ENCODE measurements around the gene ANAPC15.
"Not testable (repeated sequence)": the region's sequence is repeated elsewhere in the genome, so short reads cannot be mapped to it uniquely, and the experiment has no call there.

Gene ANAPC15

DNA sequence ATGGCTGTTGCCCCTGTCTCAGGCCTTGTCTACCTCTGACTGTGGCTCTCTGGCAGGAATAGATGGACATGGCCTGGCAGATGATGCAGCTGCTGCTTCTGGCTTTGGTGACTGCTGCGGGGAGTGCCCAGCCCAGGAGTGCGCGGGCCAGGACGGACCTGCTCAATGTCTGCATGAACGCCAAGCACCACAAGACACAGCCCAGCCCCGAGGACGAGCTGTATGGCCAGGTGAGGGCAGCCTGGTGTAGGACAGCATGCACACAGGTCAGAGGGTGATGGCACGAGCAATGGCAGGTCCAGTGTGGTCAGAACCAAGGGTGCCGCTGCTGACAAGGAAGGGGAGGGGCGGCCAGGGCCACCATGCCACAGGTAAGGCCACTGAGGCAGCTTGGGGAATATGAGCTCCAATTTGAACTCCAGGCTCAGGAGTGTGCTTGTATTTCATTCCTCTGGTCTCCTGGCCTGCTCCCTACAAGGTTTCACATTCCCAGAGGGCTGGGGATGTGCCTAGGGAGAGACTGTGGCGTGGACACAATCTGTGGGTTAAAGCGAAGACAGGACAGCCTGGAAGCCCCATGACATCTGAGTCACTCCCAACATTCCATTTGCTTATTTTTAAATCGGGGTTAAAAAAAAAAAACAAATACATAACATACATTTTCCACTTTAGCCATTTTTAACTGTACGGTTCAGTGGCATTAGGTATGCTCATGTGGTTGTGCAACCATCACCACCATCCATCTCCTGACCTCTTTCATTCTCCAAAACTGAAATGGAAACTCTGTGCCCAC, 23.6 kb upstream of the ANAPC15 start:
- Histone ChIP-seq H3K9ac (ENCODE audit: low read length) (no peak overlapping the region), H3K27me3 (ENCODE audit: insufficient read depth, low read length, poor library complexity) (no peaks in the 10 kb centered on the region), H3K56ac (ENCODE audit: low read length) (no peak overlapping the region), H2BK120ac (ENCODE audit: low read depth, low read length) (no peak overlapping the region), H2BK5ac (ENCODE audit: low read length) (no peak overlapping the region), H2BK15ac (replicated peaks; ENCODE audit: low read depth) (no peak overlapping the region), H3K79me1 (ENCODE audit: low read length) (no peaks in the 10 kb centered on the region), H3K4me2 (ENCODE audit: low read length) (no peak overlapping the region), H3K4me3 (ENCODE audit: low read length) (no peak overlapping the region), H4K8ac (ENCODE audit: low read depth, low read length) (no peak overlapping the region), H3K23ac (ENCODE audit: low read length) (no peak overlapping the region), H3K18ac (ENCODE audit: low read length) (no peak overlapping the region), H3K36me3 (ENCODE audit: control insufficient read depth, insufficient read depth, low read length) (no peaks in the 10 kb centered on the region), H3K4ac (ENCODE audit: low read depth, low read length) (no peak overlapping the region), H3K4me1 (ENCODE audit: control insufficient read depth, low read depth, low read length) (no peaks in the 10 kb centered on the region), H2AK5ac (ENCODE audit: low read length) (no peak overlapping the region), H4K5ac (ENCODE audit: low read length) (no peak overlapping the region), H3K27ac (ENCODE audit: low read depth, low read length) (no peak overlapping the region), H3K79me2 (ENCODE audit: control insufficient read depth, insufficient read depth, low read length) (no peaks in the 10 kb centered on the region)
- WGBS (ENCODE audit: extremely low coverage, insufficient coverage, low lambda C conversion rate) = no CpG with 5 or more reads among the region's 14 CpGs
- DNase-seq = no peak

DNA sequence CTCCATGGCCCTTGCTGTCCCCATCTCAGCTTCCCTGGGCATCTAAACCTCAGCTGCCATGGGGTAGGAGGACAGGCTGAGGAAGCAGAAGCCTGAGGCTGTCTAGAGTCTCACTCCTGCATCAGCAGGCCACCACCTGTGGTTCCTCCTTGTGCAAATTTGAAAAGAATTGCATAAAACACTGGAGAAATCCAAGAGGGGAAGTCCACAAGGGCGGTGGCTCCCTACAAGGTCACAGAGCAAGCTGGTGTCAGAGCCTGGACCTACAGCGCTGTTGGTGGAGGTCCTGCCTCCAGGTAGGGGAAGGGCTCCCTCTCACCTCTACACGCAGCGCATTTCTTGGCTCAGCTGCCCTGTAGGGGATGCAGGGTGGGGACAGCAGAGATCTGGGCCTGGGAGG, 23.0 kb upstream of the ANAPC15 start, which contains the start of gene FOLR3:
TSS of gene FOLR3 (plus strand) at position 253 of the 400 bp plus-strand sequence. CDS start 228 bp downstream, outside the sequence.
- H3K4me1 ChIP-seq (ENCODE audit: control insufficient read depth, low read depth, low read length); H3K79me1 ChIP-seq (ENCODE audit: low read length); H3K27ac ChIP-seq (ENCODE audit: low read depth, low read length); H3K56ac ChIP-seq (ENCODE audit: low read length); H2AK5ac ChIP-seq (ENCODE audit: low read length); H3K9ac ChIP-seq (ENCODE audit: low read length); H3K4me2 ChIP-seq (ENCODE audit: low read length); H3K4me3 ChIP-seq (ENCODE audit: low read length); H3K79me2 ChIP-seq (ENCODE audit: control insufficient read depth, insufficient read depth, low read length); H3K4ac ChIP-seq (ENCODE audit: low read depth, low read length); H3K23ac ChIP-seq (ENCODE audit: low read length); H3K27me3 ChIP-seq (ENCODE audit: insufficient read depth, low read length, poor library complexity); DNase-seq; H2BK120ac ChIP-seq (ENCODE audit: low read depth, low read length); H2BK5ac ChIP-seq (ENCODE audit: low read length); H3K18ac ChIP-seq (ENCODE audit: low read length); H2BK15ac ChIP-seq (replicated peaks; ENCODE audit: low read depth); H3K36me3 ChIP-seq (ENCODE audit: control insufficient read depth, insufficient read depth, low read length); H4K8ac ChIP-seq (ENCODE audit: low read depth, low read length); H4K5ac ChIP-seq (ENCODE audit: low read length): not testable (repeated sequence)
- no CpG with 5 or more reads among the region's 4 CpGs for WGBS (ENCODE audit: extremely low coverage, insufficient coverage, low lambda C conversion rate)

GRCh38 chr11:72132646-72133045, 20.2 kb upstream of the ANAPC15 start:
- no peak overlapping the region for H3K4ac ChIP-seq (ENCODE audit: low read depth, low read length)
- H3K4me3 ChIP-seq (ENCODE audit: low read length) = no peak overlapping the region
- H2BK15ac ChIP-seq (replicated peaks; ENCODE audit: low read depth) = no peak overlapping the region
- H3K27ac ChIP-seq (ENCODE audit: low read depth, low read length) = no peak overlapping the region
- no peak overlapping the region for H2BK5ac ChIP-seq (ENCODE audit: low read length)
- H4K8ac ChIP-seq (ENCODE audit: low read depth, low read length) = no peak overlapping the region
- H3K18ac ChIP-seq (ENCODE audit: low read length) = no peak overlapping the region
- H4K5ac ChIP-seq (ENCODE audit: low read length) = no peak overlapping the region
- no peak for DNase-seq
- H3K36me3 ChIP-seq (ENCODE audit: control insufficient read depth, insufficient read depth, low read length) = no peaks in the 10 kb centered on the region
- WGBS (ENCODE audit: extremely low coverage, insufficient coverage, low lambda C conversion rate) = no CpG with 5 or more reads among the region's 2 CpGs
- H2AK5ac ChIP-seq (ENCODE audit: low read length) = no peak overlapping the region
- no peaks in the 10 kb centered on the region for H3K27me3 ChIP-seq (ENCODE audit: insufficient read depth, low read length, poor library complexity)
- H3K4me1 ChIP-seq (ENCODE audit: control insufficient read depth, low read depth, low read length) = no peaks in the 10 kb centered on the region
- no peaks in the 10 kb centered on the region for H3K79me2 ChIP-seq (ENCODE audit: control insufficient read depth, insufficient read depth, low read length)
- H2BK120ac ChIP-seq (ENCODE audit: low read depth, low read length) = no peak overlapping the region
- H3K4me2 ChIP-seq (ENCODE audit: low read length) = no peak overlapping the region
- H3K9ac ChIP-seq (ENCODE audit: low read length) = no peak overlapping the region
- H3K23ac ChIP-seq (ENCODE audit: low read length) = no peak overlapping the region
- no peak overlapping the region for H3K56ac ChIP-seq (ENCODE audit: low read length)
- H3K79me1 ChIP-seq (ENCODE audit: low read length) = no peaks in the 10 kb centered on the region

DNA sequence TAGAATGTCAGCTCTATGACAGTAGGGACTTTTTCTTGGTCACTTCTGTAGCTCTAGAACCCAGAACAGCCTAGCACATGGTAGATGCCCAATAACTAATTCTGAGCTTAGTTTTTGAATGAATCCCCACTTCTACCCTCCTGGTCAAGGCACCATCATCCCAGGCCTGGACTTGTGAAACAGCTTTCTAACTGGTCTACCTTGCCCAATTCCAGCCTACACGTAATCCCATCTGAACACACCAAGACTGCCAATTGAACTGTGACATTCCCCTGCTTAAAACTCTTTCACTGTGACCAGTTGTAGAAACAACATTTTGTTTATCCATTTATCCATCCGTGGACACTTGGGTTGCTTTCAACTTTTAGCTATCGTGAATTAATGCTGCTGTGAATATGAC, 16.9 kb upstream of the ANAPC15 start:
- no peak overlapping the region for H3K4ac ChIP-seq (ENCODE audit: low read depth, low read length)
- no peak overlapping the region for H3K56ac ChIP-seq (ENCODE audit: low read length)
- no peaks in the 10 kb centered on the region for H3K4me1 ChIP-seq (ENCODE audit: control insufficient read depth, low read depth, low read length)
- H2AK5ac ChIP-seq (ENCODE audit: low read length) = no peak overlapping the region
- H3K36me3 ChIP-seq (ENCODE audit: control insufficient read depth, insufficient read depth, low read length) = no peaks in the 10 kb centered on the region
- no peak overlapping the region for H2BK120ac ChIP-seq (ENCODE audit: low read depth, low read length)
- no CpG with 5 or more reads among the region's 3 CpGs for WGBS (ENCODE audit: extremely low coverage, insufficient coverage, low lambda C conversion rate)
- H3K4me2 ChIP-seq (ENCODE audit: low read length) = no peak overlapping the region
- H3K27me3 ChIP-seq (ENCODE audit: insufficient read depth, low read length, poor library complexity) = no peaks in the 10 kb centered on the region
- H2BK5ac ChIP-seq (ENCODE audit: low read length) = no peak overlapping the region
- no peaks in the 10 kb centered on the region for H3K79me1 ChIP-seq (ENCODE audit: low read length)
- no peak overlapping the region for H4K8ac ChIP-seq (ENCODE audit: low read depth, low read length)
- H2BK15ac ChIP-seq (replicated peaks; ENCODE audit: low read depth) = no peak overlapping the region
- no peak overlapping the region for H3K18ac ChIP-seq (ENCODE audit: low read length)
- no peak overlapping the region for H4K5ac ChIP-seq (ENCODE audit: low read length)
- no peak overlapping the region for H3K9ac ChIP-seq (ENCODE audit: low read length)
- H3K27ac ChIP-seq (ENCODE audit: low read depth, low read length) = no peak overlapping the region
- no peaks in the 10 kb centered on the region for H3K79me2 ChIP-seq (ENCODE audit: control insufficient read depth, insufficient read depth, low read length)
- no peak for DNase-seq
- no peak overlapping the region for H3K4me3 ChIP-seq (ENCODE audit: low read length)
- no peak overlapping the region for H3K23ac ChIP-seq (ENCODE audit: low read length)

GRCh38 chr11:72127923-72128322, 15.4 kb upstream of the ANAPC15 start:
- Histone ChIP-seq H4K5ac (ENCODE audit: low read length) (no peak overlapping the region), H3K4me2 (ENCODE audit: low read length) (no peak overlapping the region), H3K79me2 (ENCODE audit: control insufficient read depth, insufficient read depth, low read length) (no peaks in the 10 kb centered on the region), H3K79me1 (ENCODE audit: low read length) (no peaks in the 10 kb centered on the region), H2BK120ac (ENCODE audit: low read depth, low read length) (no peak overlapping the region), H3K4ac (ENCODE audit: low read depth, low read length) (no peak overlapping the region), H3K4me1 (ENCODE audit: control insufficient read depth, low read depth, low read length) (no peaks in the 10 kb centered on the region), H4K8ac (ENCODE audit: low read depth, low read length) (no peak overlapping the region), H3K27me3 (ENCODE audit: insufficient read depth, low read length, poor library complexity) (no peaks in the 10 kb centered on the region), H2BK5ac (ENCODE audit: low read length) (no peak overlapping the region), H2AK5ac (ENCODE audit: low read length) (no peak overlapping the region), H3K18ac (ENCODE audit: low read length) (no peak overlapping the region), H3K36me3 (ENCODE audit: control insufficient read depth, insufficient read depth, low read length) (no peaks in the 10 kb centered on the region), H3K27ac (ENCODE audit: low read depth, low read length) (no peak overlapping the region), H3K9ac (ENCODE audit: low read length) (no peak overlapping the region), H3K23ac (ENCODE audit: low read length) (no peak overlapping the region), H3K4me3 (ENCODE audit: low read length) (no peak overlapping the region), H3K56ac (ENCODE audit: low read length) (no peak overlapping the region), H2BK15ac (replicated peaks; ENCODE audit: low read depth) (no peak overlapping the region)
- DNase-seq = no peak
- WGBS (ENCODE audit: extremely low coverage, insufficient coverage, low lambda C conversion rate) = no CpG with 5 or more reads among the region's 2 CpGs

DNA sequence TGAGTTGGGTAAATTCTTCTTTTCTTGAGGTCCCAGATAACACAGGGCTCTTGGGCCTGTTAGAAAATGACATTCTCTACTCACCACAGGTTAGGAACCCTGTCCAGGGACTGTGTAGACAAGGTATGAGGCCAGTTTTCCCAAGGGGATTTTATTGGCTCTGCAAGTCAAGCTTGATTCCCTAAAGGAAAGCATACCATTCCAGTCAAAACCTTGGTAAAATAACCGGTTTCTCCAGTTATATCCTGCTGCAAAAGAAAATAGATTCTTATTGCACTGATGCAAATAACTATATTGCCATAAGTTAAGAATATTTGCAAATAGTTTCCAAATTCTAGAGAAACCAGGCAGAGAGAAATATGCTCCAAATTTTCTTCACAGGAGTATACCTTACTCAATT, 13.5 kb upstream of the ANAPC15 start:
- no peak overlapping the region for H3K4me3 ChIP-seq (ENCODE audit: low read length)

More for the DNA sequence above, 13.5 kb upstream of the ANAPC15 start:
- Histone ChIP-seq H2BK120ac (ENCODE audit: low read depth, low read length) (no peak overlapping the region), H2AK5ac (ENCODE audit: low read length) (no peak overlapping the region), H3K56ac (ENCODE audit: low read length) (no peak overlapping the region), H4K5ac (ENCODE audit: low read length) (no peak overlapping the region), H3K79me2 (ENCODE audit: control insufficient read depth, insufficient read depth, low read length) (no peaks in the 10 kb centered on the region), H3K27ac (ENCODE audit: low read depth, low read length) (no peak overlapping the region), H3K4me1 (ENCODE audit: control insufficient read depth, low read depth, low read length) (no peaks in the 10 kb centered on the region), H4K8ac (ENCODE audit: low read depth, low read length) (no peak overlapping the region), H3K27me3 (ENCODE audit: insufficient read depth, low read length, poor library complexity) (no peaks in the 10 kb centered on the region), H3K79me1 (ENCODE audit: low read length) (no peaks in the 10 kb centered on the region), H3K4me2 (ENCODE audit: low read length) (no peak overlapping the region), H2BK15ac (replicated peaks; ENCODE audit: low read depth) (no peak overlapping the region), H3K23ac (ENCODE audit: low read length) (no peak overlapping the region), H2BK5ac (ENCODE audit: low read length) (no peak overlapping the region), H3K36me3 (ENCODE audit: control insufficient read depth, insufficient read depth, low read length) (no peaks in the 10 kb centered on the region), H3K4ac (ENCODE audit: low read depth, low read length) (no peak overlapping the region), H3K9ac (ENCODE audit: low read length) (no peak overlapping the region), H3K18ac (ENCODE audit: low read length) (no peak overlapping the region)
- no CpG with 5 or more reads among the region's 1 CpG for WGBS (ENCODE audit: extremely low coverage, insufficient coverage, low lambda C conversion rate)
- no peak for DNase-seq
